Measurements from ENCODE around the gene TMEM217.

Gene TMEM217

GRCh38 chr6:37162740-37163139, 95.2 kb downstream of the TMEM217 start:
- no peaks in the 10 kb centered on the region for H3K27me3 Mint-ChIP-seq (ENCODE audit: low read depth)
- H3K36me3 Mint-ChIP-seq (ENCODE audit: low read depth) = no peaks in the 10 kb centered on the region
- no peaks in the 10 kb centered on the region for H3K9me3 Mint-ChIP-seq
- TF ChIP-seq CTCF (IDR thresholded peaks at IDR 0.05; ENCODE audit: unreplicated experiment in 3 of 3) = no peak
- H3K4me3 Mint-ChIP-seq = no peak overlapping the region
- H3K27ac Mint-ChIP-seq = peak overlapping the region in 2 of 3 experiments; percentile 36 to 98
- H3K4me1 Mint-ChIP-seq = peaks cover 23% of the 10 kb centered on the region
